Measurements from ENCODE around the gene NTRK2. TPM values are rescaled to one million over a fixed set of nuclear protein-coding genes. Genes with fewer than 3 reads are reported as not detected.

The NTRK2 gene
- total RNA-seq, 4 donors from 2014 or later, result 2.9 to 15.9 (median 8.4) TPM

GRCh38 chr9:84862308-84862707 lies 192.8 kb downstream of the NTRK2 start:
- no peak for DNase-seq
- no peaks in the 10 kb centered on the region for H3K9me3 ChIP-seq
- H3K27me3 ChIP-seq, result peaks cover 0 to 5% (median 0%) of the 10 kb centered on the region in 4 donors
- H3K4me1 ChIP-seq, result peaks cover 0 to 22% (median 0%) of the 10 kb centered on the region in 3 donors
- WGBS, 2 donors, result 86 to 92% methylated on average over 6 to 7 of the region's 7 CpGs
- no peak overlapping the region for H3K4me3 ChIP-seq
- TF ChIP-seq, protein P1, sequence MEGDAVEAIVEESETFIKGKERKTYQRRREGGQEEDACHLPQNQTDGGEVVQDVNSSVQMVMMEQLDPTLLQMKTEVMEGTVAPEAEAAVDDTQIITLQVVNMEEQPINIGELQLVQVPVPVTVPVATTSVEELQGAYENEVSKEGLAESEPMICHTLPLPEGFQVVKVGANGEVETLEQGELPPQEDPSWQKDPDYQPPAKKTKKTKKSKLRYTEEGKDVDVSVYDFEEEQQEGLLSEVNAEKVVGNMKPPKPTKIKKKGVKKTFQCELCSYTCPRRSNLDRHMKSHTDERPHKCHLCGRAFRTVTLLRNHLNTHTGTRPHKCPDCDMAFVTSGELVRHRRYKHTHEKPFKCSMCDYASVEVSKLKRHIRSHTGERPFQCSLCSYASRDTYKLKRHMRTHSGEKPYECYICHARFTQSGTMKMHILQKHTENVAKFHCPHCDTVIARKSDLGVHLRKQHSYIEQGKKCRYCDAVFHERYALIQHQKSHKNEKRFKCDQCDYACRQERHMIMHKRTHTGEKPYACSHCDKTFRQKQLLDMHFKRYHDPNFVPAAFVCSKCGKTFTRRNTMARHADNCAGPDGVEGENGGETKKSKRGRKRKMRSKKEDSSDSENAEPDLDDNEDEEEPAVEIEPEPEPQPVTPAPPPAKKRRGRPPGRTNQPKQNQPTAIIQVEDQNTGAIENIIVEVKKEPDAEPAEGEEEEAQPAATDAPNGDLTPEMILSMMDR (IDR thresholded peaks at IDR 0.05), result no peak
- no peak for TF ChIP-seq POLR2A (IDR thresholded peaks at IDR 0.05)
- intact Hi-C loops (cut with DNase I), result no loop called here
- H3K36me3 ChIP-seq, result no peaks in the 10 kb centered on the region
- H3K27ac ChIP-seq, result peak overlapping the region in 1 of 4 donors; percentile 2

- Histone ChIP-seq H3K27ac (peak overlapping the region in 1 of 4 donors; percentile 2), H3K36me3 (no peaks in the 10 kb centered on the region), H3K4me1 (peaks cover 0 to 22% (median 0%) of the 10 kb centered on the region in 3 donors), H3K4me3 (no peak overlapping the region), H3K9me3 (no peaks in the 10 kb centered on the region), H3K27me3 (peaks cover 0 to 5% (median 0%) of the 10 kb centered on the region in 4 donors)
- no peak for TF ChIP-seq POLR2A (IDR thresholded peaks at IDR 0.05)
- TF ChIP-seq, protein P1 (IDR thresholded peaks at IDR 0.05), result no peak
- DNase-seq, result no peak
- WGBS, 2 donors, result 17 to 18% methylated on average over 1 to 2 of the region's 2 CpGs
- intact Hi-C loops (cut with DNase I), result no loop called here
Measured at GRCh38 chr9:84862810-84863287, 193.3 kb downstream of the NTRK2 start.

GRCh38 chr9:84863372-84863771 lies 193.8 kb downstream of the NTRK2 start:
- intact Hi-C loops (cut with DNase I), result no loop called here
- H3K9me3 ChIP-seq, result no peaks in the 10 kb centered on the region
- no peak overlapping the region for H3K4me3 ChIP-seq
- peak overlapping the region in 1 of 4 donors; percentile 2 for H3K27ac ChIP-seq
- peaks cover 0 to 22% (median 0%) of the 10 kb centered on the region in 3 donors for H3K4me1 ChIP-seq
- 41 to 67% methylated on average over 4 of the region's 4 CpGs for whole genome bisulfite sequencing, 2 donors
- no peaks in the 10 kb centered on the region for H3K36me3 ChIP-seq
- no peak for DNase-seq
- peaks cover 0 to 5% (median 0%) of the 10 kb centered on the region in 4 donors for H3K27me3 ChIP-seq
- no peak for TF ChIP-seq POLR2A (IDR thresholded peaks at IDR 0.05)

DNA sequence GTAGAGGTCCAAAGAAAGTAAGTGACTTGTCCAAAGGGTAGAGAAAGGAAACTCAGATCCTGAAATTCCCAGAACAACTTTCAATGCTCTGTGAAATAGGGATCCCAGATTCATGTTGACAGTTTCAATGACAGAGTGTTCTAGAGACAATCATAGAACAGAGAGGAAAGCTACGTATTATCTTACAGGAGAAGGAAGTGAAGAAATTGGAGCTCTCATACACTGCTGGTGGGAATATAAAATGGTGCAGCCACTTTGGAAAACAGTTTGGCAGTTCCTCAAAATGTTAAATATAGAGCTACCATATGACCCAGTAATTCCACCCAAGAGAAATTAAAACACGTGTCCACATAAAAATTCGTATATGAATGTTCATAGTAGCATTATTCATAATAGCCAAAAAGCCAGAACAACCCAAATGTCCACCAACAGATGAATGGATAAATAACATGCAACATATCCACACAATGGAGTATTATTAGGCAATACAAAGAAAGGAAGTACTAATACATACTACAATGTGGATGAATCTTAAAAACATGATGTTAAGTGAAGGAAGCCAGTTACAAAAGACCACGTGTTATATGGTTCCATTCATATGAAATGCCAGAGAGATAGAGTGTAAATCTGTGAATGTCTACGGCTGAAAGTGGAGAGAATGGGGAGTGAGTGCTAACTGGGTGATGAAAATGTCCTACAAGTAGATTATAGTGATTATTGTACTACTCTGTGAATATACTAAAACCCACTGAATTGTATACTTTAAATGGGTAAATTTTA lies 197.1 kb downstream of the NTRK2 start:
- no peak overlapping the region for H3K4me3 ChIP-seq
- H3K27me3 ChIP-seq, result peaks cover 0 to 5% (median 0%) of the 10 kb centered on the region in 4 donors
- TF ChIP-seq, protein P1 (IDR thresholded peaks at IDR 0.05), result no peak
- TF ChIP-seq POLR2A (IDR thresholded peaks at IDR 0.05), result no peak
- WGBS, 2 donors, result 71 to 82% methylated on average over 5 of the region's 5 CpGs
- no peaks in the 10 kb centered on the region for H3K9me3 ChIP-seq
- H3K27ac ChIP-seq, result no peak overlapping the region
- H3K36me3 ChIP-seq, result no peaks in the 10 kb centered on the region
- peaks cover 0 to 24% (median 0%) of the 10 kb centered on the region in 3 donors for H3K4me1 ChIP-seq
- DNase-seq, result no peak
- intact Hi-C loops (cut with DNase I), result no loop called here

DNA sequence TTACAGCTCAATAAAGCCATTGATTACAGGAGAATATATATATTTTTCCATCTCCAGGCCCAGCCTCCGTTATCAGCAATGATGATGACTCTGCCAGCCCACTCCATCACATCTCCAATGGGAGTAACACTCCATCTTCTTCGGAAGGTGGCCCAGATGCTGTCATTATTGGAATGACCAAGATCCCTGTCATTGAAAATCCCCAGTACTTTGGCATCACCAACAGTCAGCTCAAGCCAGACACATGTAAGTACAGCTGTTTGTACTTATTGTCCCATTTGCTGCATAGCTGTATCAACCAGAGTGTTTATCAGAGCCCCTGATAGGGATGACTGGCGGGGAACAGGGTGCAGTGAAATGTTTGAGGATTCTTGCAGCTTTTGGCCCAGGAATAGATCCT lies 197.7 kb downstream of the NTRK2 start:
- no peak for DNase-seq
- no peaks in the 10 kb centered on the region for H3K36me3 ChIP-seq
- H3K4me1 ChIP-seq, result peaks cover 0 to 30% (median 0%) of the 10 kb centered on the region in 3 donors
- 68 to 79% methylated on average over 3 of the region's 3 CpGs for WGBS, 2 donors
- intact Hi-C loops (cut with DNase I), result no loop called here
- no peaks in the 10 kb centered on the region for H3K9me3 ChIP-seq
- no peaks in the 10 kb centered on the region for H3K27me3 ChIP-seq
- TF ChIP-seq, protein P1 (IDR thresholded peaks at IDR 0.05), result no peak
- no peak for TF ChIP-seq POLR2A (IDR thresholded peaks at IDR 0.05)
- H3K4me3 ChIP-seq, result no peak overlapping the region
- no peak overlapping the region for H3K27ac ChIP-seq
